ENCODE results near the gene RPH3AL.

Gene RPH3AL

DNA sequence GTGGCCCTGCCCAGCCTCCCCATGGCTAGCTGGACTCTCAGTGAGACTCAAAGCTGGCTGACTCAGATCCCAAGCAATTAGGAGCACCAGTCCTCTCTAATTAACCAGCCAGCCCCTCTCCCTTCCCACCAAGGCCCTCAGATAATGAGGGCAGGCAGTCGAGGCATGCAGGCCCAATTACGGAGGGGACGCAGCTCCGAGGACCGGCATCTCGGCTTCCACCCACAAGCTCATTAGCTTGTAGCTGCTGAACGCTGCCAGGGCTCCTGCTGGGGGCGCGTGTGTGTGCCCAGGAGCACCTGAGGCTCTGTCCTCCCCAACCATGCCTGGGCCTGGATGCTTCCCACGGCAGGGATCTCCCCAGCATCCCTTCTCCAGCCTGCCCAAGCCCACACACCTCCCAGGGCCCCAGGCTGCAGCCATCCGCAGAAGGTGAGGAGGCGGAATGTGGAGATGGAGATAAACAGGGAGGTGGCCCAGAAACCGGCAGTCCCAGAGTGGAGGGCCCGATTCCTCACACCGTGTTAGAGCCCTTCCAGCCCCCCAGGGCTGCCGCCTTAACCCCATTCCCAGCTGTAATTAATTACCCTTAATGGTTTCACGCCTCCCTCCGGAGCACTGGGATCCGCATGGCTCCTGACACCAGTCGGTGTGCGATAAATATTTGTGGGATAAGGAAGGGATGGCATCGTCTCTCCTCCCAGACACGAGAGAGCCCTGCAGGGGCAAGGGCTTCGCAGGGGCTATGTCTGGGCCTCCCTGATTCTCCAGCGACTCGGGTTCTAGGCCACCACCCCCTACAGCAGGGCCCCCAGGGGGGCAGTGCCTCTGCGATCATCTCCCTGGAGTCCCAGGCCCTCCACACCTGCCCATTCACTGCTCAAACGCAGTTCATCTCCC lies 42.2 kb downstream of the RPH3AL start (continued):
- TF ChIP-seq, protein P1, sequence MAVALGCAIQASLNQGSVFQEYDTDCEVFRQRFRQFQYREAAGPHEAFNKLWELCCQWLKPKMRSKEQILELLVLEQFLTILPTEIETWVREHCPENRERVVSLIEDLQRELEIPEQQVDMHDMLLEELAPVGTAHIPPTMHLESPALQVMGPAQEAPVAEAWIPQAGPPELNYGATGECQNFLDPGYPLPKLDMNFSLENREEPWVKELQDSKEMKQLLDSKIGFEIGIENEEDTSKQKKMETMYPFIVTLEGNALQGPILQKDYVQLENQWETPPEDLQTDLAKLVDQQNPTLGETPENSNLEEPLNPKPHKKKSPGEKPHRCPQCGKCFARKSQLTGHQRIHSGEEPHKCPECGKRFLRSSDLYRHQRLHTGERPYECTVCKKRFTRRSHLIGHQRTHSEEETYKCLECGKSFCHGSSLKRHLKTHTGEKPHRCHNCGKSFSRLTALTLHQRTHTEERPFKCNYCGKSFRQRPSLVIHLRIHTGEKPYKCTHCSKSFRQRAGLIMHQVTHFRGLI (tag by site-specific recombination; IDR thresholded peaks at IDR 0.05): no peak
- TF ChIP-seq ZFP41 (tag by site-specific recombination; IDR thresholded peaks at IDR 0.05; ENCODE audit: borderline replicate concordance): no peak

DNA sequence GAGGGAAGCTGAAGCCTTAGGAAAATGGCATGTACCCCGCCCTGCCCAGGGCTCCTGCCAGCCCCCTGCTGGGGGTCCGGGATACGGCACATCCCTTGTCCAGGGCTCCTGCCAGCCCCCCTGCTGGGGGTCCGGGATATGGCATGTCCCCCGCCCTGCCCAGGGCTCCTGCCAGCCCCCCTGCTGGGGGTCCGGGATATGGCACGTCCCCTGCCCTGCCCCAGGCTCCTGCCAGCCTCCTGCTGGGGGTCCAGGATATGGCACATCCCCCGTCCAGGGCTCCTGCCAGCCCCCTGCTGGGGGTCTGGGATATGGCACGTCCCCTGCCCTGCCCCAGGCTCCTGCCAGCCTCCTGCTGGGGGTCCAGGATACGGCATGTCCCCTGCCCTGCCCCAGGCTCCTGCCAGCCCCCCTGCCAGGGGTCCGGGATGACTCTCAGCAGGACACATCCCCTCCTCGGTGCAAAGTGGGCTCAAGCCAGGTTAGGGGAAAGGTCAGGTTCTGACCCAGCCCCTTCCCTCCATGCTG lies 43.2 kb downstream of the RPH3AL start:
- CTCF ChIA-PET: interaction anchor here (0.5 to 1.7 kb wide), 16 partner anchors 13 to 1777 kb away, joined by 3 to 10 read pairs (median 4); partner anchors contain the start of genes GLOD4 and MRM3
- H3K4me3 ChIP-seq (ENCODE audit: low read depth, low read length): no peak overlapping the region
- no peaks in the 10 kb centered on the region for H3K9me3 ChIP-seq (ENCODE audit: control insufficient read depth, insufficient read depth, low read depth, low read length)
- no peaks in the 10 kb centered on the region for H3K4me1 ChIP-seq (ENCODE audit: control insufficient read depth, insufficient read depth, low read length)
- no peak overlapping the region for H3K27ac ChIP-seq (ENCODE audit: extremely low read depth, low read depth, low read length)
- POLR2A ChIA-PET: no interaction called here
- H3K36me3 ChIP-seq (ENCODE audit: control insufficient read depth in 2 of 2, insufficient read depth in 1 of 2, low read length in 2 of 2): no peaks in the 10 kb centered on the region
- TF ChIP-seq GLIS1 (tag by site-specific recombination; IDR thresholded peaks at IDR 0.05) (peak; percentile 71), SETDB1 (IDR thresholded peaks at IDR 0.05; ENCODE audit: insufficient read length, low read length) (peak; percentile 27), ZNF585B (tag by site-specific recombination; IDR thresholded peaks at IDR 0.05) (no peak), ZNF521 (tag by site-specific recombination; IDR thresholded peaks at IDR 0.05) (no peak)

DNA sequence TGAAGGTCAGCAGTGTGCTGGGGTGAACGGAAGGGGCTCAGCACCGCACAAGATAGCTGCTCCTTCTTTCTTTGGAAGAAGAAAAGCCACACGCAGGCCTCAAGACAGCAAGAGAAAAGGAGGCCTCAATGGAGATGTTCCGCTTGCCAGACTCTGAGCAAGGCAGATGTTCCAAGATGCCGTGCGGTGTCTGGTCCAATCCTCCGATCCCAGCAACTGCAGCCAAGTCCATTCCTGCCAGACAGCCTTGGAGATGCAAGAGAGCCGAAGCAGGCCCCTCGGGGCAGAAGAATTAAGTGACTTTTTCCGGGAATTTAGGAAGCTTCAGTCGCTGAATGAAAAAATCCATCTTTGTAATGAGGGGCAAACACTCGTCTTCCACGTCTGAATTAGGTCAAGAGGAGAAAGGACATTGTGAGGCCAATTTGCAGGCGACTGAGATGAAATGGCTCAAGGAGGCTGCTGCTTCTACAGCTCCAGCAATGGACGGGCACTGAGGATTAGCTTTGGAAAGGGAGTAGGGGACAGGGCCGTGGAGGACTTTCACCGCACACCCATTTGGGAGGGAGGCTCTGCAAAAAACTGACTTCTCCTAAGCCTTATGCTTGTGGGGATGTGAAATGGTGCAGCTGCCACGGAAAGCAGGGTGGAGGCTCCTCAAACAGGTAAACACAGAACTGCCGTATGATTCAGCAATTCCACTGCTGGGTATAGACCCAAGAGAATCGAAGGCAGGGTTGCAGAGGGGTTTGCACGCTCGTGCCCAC lies 44.7 kb downstream of the RPH3AL start:
- Histone ChIP-seq H3K9me3 (ENCODE audit: control insufficient read depth, insufficient read depth, low read depth, low read length) (no peaks in the 10 kb centered on the region), H3K27ac (ENCODE audit: extremely low read depth, low read depth, low read length) (no peak overlapping the region), H3K4me3 (ENCODE audit: low read depth, low read length) (no peak overlapping the region), H3K36me3 (ENCODE audit: control insufficient read depth in 2 of 2, insufficient read depth in 1 of 2, low read length in 2 of 2) (no peaks in the 10 kb centered on the region), H3K4me1 (ENCODE audit: control insufficient read depth, insufficient read depth, low read length) (no peaks in the 10 kb centered on the region)
- ChIA-PET CTCF (interaction anchor here (0.7 to 1.7 kb wide), 17 partner anchors 11 to 1912 kb away, joined by 3 to 10 read pairs (median 4); no protein-coding TSS in a partner anchor), POLR2A (no interaction called here)
- TF ChIP-seq ZNF16 (tag by site-specific recombination; IDR thresholded peaks at IDR 0.05; ENCODE audit: low read depth) (no peak), ZNF2 (tag by site-specific recombination; IDR thresholded peaks at IDR 0.05) (no peak), SETDB1 (IDR thresholded peaks at IDR 0.05; ENCODE audit: insufficient read length, low read length) (no peak), ZFP69B (tag by site-specific recombination; IDR thresholded peaks at IDR 0.05) (no peak), ZNF837 (tag by site-specific recombination; IDR thresholded peaks at IDR 0.05) (no peak), ZNF24 (tag by site-specific recombination; IDR thresholded peaks at IDR 0.05) (no peak), ZNF292 (tag by site-specific recombination; IDR thresholded peaks at IDR 0.05; ENCODE audit: borderline replicate concordance, low read depth) (no peak), ZNF157 (tag by site-specific recombination; IDR thresholded peaks at IDR 0.05) (no peak)
- TF ChIP-seq, protein P2, sequence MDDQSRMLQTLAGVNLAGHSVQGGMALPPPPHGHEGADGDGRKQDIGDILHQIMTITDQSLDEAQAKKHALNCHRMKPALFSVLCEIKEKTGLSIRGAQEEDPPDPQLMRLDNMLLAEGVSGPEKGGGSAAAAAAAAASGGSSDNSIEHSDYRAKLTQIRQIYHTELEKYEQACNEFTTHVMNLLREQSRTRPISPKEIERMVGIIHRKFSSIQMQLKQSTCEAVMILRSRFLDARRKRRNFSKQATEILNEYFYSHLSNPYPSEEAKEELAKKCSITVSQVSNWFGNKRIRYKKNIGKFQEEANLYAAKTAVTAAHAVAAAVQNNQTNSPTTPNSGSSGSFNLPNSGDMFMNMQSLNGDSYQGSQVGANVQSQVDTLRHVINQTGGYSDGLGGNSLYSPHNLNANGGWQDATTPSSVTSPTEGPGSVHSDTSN (CRISPR knock-in tag; IDR thresholded peaks at IDR 0.05): no peak
- TF ChIP-seq, protein P3, sequence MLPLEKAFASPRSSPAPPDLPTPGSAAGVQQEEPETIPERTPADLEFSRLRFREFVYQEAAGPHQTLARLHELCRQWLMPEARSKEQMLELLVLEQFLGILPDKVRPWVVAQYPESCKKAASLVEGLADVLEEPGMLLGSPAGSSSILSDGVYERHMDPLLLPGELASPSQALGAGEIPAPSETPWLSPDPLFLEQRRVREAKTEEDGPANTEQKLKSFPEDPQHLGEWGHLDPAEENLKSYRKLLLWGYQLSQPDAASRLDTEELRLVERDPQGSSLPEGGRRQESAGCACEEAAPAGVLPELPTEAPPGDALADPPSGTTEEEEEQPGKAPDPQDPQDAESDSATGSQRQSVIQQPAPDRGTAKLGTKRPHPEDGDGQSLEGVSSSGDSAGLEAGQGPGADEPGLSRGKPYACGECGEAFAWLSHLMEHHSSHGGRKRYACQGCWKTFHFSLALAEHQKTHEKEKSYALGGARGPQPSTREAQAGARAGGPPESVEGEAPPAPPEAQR (tag by site-specific recombination; IDR thresholded peaks at IDR 0.05): no peak
- TF ChIP-seq, protein P4, sequence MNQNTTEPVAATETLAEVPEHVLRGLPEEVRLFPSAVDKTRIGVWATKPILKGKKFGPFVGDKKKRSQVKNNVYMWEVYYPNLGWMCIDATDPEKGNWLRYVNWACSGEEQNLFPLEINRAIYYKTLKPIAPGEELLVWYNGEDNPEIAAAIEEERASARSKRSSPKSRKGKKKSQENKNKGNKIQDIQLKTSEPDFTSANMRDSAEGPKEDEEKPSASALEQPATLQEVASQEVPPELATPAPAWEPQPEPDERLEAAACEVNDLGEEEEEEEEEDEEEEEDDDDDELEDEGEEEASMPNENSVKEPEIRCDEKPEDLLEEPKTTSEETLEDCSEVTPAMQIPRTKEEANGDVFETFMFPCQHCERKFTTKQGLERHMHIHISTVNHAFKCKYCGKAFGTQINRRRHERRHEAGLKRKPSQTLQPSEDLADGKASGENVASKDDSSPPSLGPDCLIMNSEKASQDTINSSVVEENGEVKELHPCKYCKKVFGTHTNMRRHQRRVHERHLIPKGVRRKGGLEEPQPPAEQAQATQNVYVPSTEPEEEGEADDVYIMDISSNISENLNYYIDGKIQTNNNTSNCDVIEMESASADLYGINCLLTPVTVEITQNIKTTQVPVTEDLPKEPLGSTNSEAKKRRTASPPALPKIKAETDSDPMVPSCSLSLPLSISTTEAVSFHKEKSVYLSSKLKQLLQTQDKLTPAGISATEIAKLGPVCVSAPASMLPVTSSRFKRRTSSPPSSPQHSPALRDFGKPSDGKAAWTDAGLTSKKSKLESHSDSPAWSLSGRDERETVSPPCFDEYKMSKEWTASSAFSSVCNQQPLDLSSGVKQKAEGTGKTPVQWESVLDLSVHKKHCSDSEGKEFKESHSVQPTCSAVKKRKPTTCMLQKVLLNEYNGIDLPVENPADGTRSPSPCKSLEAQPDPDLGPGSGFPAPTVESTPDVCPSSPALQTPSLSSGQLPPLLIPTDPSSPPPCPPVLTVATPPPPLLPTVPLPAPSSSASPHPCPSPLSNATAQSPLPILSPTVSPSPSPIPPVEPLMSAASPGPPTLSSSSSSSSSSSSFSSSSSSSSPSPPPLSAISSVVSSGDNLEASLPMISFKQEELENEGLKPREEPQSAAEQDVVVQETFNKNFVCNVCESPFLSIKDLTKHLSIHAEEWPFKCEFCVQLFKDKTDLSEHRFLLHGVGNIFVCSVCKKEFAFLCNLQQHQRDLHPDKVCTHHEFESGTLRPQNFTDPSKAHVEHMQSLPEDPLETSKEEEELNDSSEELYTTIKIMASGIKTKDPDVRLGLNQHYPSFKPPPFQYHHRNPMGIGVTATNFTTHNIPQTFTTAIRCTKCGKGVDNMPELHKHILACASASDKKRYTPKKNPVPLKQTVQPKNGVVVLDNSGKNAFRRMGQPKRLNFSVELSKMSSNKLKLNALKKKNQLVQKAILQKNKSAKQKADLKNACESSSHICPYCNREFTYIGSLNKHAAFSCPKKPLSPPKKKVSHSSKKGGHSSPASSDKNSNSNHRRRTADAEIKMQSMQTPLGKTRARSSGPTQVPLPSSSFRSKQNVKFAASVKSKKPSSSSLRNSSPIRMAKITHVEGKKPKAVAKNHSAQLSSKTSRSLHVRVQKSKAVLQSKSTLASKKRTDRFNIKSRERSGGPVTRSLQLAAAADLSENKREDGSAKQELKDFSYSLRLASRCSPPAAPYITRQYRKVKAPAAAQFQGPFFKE (tag by site-specific recombination; IDR thresholded peaks at IDR 0.05; ENCODE audit: borderline replicate concordance): no peak
